ENCODE results near the gene SLFN11.
"Not testable (repeated sequence)": the region's sequence is repeated elsewhere in the genome, so short reads cannot be mapped to it uniquely, and the experiment has no call there.

Gene SLFN11

GRCh38 chr17:35359398-35359797 is 14.0 kb downstream of the SLFN11 start:
- in situ Hi-C loops (cut with MboI; ENCODE audit: low sequenced_read_pairs): no loop called here

GRCh38 chr17:35352284-35352683 is 21.1 kb downstream of the SLFN11 start:
- in situ Hi-C loops (cut with MboI; ENCODE audit: low sequenced_read_pairs): no loop called here

- in situ Hi-C loops (cut with MboI; ENCODE audit: low sequenced_read_pairs): no loop called here
Measured at GRCh38 chr17:35350493-35350892, 22.9 kb downstream of the SLFN11 start.

- in situ Hi-C loops (cut with MboI; ENCODE audit: low sequenced_read_pairs): no loop called here
Measured at GRCh38 chr17:35345926-35346771, 27.3 kb downstream of the SLFN11 start.

GRCh38 chr17:35345445-35345925 is 27.9 kb downstream of the SLFN11 start:
- in situ Hi-C loops (cut with MboI; ENCODE audit: low sequenced_read_pairs): no loop called here

- in situ Hi-C loops (cut with MboI; ENCODE audit: low sequenced_read_pairs): no loop called here
Measured at GRCh38 chr17:35344262-35344661, 29.2 kb downstream of the SLFN11 start.

GRCh38 chr17:35342276-35342675 is 31.1 kb downstream of the SLFN11 start:
- in situ Hi-C loops (cut with MboI; ENCODE audit: low sequenced_read_pairs): no loop called here

GRCh38 chr17:35341411-35341992 is 31.9 kb downstream of the SLFN11 start:
- in situ Hi-C loops (cut with MboI; ENCODE audit: low sequenced_read_pairs): no loop called here

GRCh38 chr17:35338230-35338629 is 35.2 kb downstream of the SLFN11 start:
- in situ Hi-C loops (cut with MboI; ENCODE audit: low sequenced_read_pairs): no loop called here

- in situ Hi-C loops (cut with MboI; ENCODE audit: low sequenced_read_pairs): no loop called here
Measured at GRCh38 chr17:35337364-35337763, 36.1 kb downstream of the SLFN11 start.

- in situ Hi-C loops (cut with MboI; ENCODE audit: low sequenced_read_pairs): not testable (repeated sequence)
Measured at GRCh38 chr17:35333578-35333977, 39.8 kb downstream of the SLFN11 start.

- in situ Hi-C loops (cut with MboI; ENCODE audit: low sequenced_read_pairs): loop anchor here (25.0 kb wide), 1 partner anchor 415 kb away; the partner anchor contains the start of gene RASL10B
Measured at GRCh38 chr17:35322749-35323148, 50.7 kb downstream of the SLFN11 start.

GRCh38 chr17:35315971-35316370 is 57.5 kb downstream of the SLFN11 start:
- in situ Hi-C loops (cut with MboI; ENCODE audit: low sequenced_read_pairs): loop anchor here (10.0 to 25.0 kb wide), 2 partner anchors 219 to 421 kb away; partner anchors contain the start of genes RASL10B and SLFN12L

GRCh38 chr17:35315283-35315682 is 58.1 kb downstream of the SLFN11 start:
- in situ Hi-C loops (cut with MboI; ENCODE audit: low sequenced_read_pairs): loop anchor here (10.0 to 25.0 kb wide), 2 partner anchors 220 to 422 kb away; partner anchors contain the start of genes RASL10B and SLFN12L

GRCh38 chr17:35314415-35315216 is 58.8 kb downstream of the SLFN11 start:
- in situ Hi-C loops (cut with MboI; ENCODE audit: low sequenced_read_pairs): loop anchor here (10.0 to 25.0 kb wide), 2 partner anchors 220 to 423 kb away; partner anchors contain the start of genes RASL10B and SLFN12L

GRCh38 chr17:35313875-35314409 is 59.5 kb downstream of the SLFN11 start:
- in situ Hi-C loops (cut with MboI; ENCODE audit: low sequenced_read_pairs): loop anchor here (10.0 to 25.0 kb wide), 2 partner anchors 221 to 423 kb away; partner anchors contain the start of genes RASL10B and SLFN12L

- in situ Hi-C loops (cut with MboI; ENCODE audit: low sequenced_read_pairs): loop anchor here (10.0 to 25.0 kb wide), 2 partner anchors 222 to 424 kb away; partner anchors contain the start of genes RASL10B and SLFN12L
Measured at GRCh38 chr17:35312790-35313711, 60.4 kb downstream of the SLFN11 start.

GRCh38 chr17:35312346-35312745 is 61.1 kb downstream of the SLFN11 start:
- in situ Hi-C loops (cut with MboI; ENCODE audit: low sequenced_read_pairs): loop anchor here (10.0 to 25.0 kb wide), 2 partner anchors 222 to 425 kb away; partner anchors contain the start of genes RASL10B and SLFN12L

- in situ Hi-C loops (cut with MboI; ENCODE audit: low sequenced_read_pairs): loop anchor here (25.0 kb wide), 1 partner anchor 428 kb away; the partner anchor contains the start of gene RASL10B
Measured at GRCh38 chr17:35309345-35309744, 64.1 kb downstream of the SLFN11 start.

All from HL-60/S4 treated with retinoic acid at 250 ng/mL for 4 days and 3 days (cell line).